Thymus (tissue), 14 donors: ENCODE data around the gene MED27. TPM values are rescaled to one million over a fixed set of nuclear protein-coding genes. Genes with fewer than 3 reads are reported as not detected.
A peak's percentile ranks its signal among the peaks of the same experiment; 100 is the strongest.

Experiments used
- DNase-seq, 9 donors: peaks; one replicate each; pipeline ENCODE4 v3.0.0-alpha.2; 2013; ENCODE audit warnings: low spot score in 9 of 9, low read depth in 6 of 9, missing footprints in 1 of 9
- H3K27ac ChIP-seq, 2 donors: one replicate each; pipeline ENCODE4 v1.5.1; 2013; ENCODE audit warnings: control low read depth in 1 of 2, low read depth in 1 of 2, low read length in 1 of 2, mild to moderate bottlenecking in 1 of 2, moderate library complexity in 1 of 2
- H3K27me3 ChIP-seq, 2 donors: one replicate each; pipeline ENCODE4 v1.5.1; 2013; ENCODE audit warnings: low read length in 1 of 2; ENCODE audit not compliant: control insufficient read depth in 2 of 2, insufficient read depth in 1 of 2
- H3K36me3 ChIP-seq, 2 donors: one replicate each; pipeline ENCODE4 v1.5.1; 2013; ENCODE audit warnings: low read length in 1 of 2, mild to moderate bottlenecking in 1 of 2, moderate library complexity in 1 of 2; ENCODE audit not compliant: control insufficient read depth in 2 of 2, insufficient read depth in 2 of 2
- H3K4me1 ChIP-seq, 2 donors: one replicate each; pipeline ENCODE4 v1.5.1; 2013; ENCODE audit warnings: low read length in 2 of 2; ENCODE audit not compliant: control insufficient read depth in 2 of 2, insufficient read depth in 2 of 2
- H3K4me3 ChIP-seq, 2 donors: one replicate each; pipeline ENCODE4 v1.5.1; 2013; ENCODE audit warnings: low read length in 2 of 2, control low read depth in 1 of 2, mild to moderate bottlenecking in 1 of 2
- H3K9me3 ChIP-seq, 2 donors: one replicate each; pipeline ENCODE4 v1.5.1; 2013; ENCODE audit warnings: low read length in 1 of 2, mild to moderate bottlenecking in 1 of 2; ENCODE audit not compliant: control insufficient read depth in 2 of 2, insufficient read depth in 1 of 2
- WGBS: extraction: QIAGEN DNeasy Blood & Tissue Kit; methylation state at CpG from one replicate; pipeline ENCODE4 v1.1.7; 2013; 5-methylcytosine and 5-hydroxymethylcytosine counted together
- long read RNA-seq, 10 donors: transcript quantifications; one replicate each; lab custom pipeline, GENCODE V29; 2026
- polyA plus RNA-seq: library from polyadenylated mRNA; stranded (reverse); fragments of 200-250 nt; gene quantifications from one replicate; pipeline ENCODE4 v1.2.3, GENCODE V29; 2013
- total RNA-seq: library from RNA; stranded (reverse); fragments of 120-200 nt; gene quantifications from one replicate; pipeline ENCODE4 v1.2.4, GENCODE V29; 2013
- donor health status: healthy.

The MED27 gene, protein sequence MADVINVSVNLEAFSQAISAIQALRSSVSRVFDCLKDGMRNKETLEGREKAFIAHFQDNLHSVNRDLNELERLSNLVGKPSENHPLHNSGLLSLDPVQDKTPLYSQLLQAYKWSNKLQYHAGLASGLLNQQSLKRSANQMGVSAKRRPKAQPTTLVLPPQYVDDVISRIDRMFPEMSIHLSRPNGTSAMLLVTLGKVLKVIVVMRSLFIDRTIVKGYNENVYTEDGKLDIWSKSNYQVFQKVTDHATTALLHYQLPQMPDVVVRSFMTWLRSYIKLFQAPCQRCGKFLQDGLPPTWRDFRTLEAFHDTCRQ
- total RNA-seq, result 31.0 TPM
- polyA plus RNA-seq, result 27.2 TPM
- long read RNA-seq, donor 1, partial matches to known transcripts, result 0 of 1 reads
- long read RNA-seq, donor 1, other reads (novel, unspliced or antisense), result 0 of 1 reads
- long read RNA-seq, donor 2, result 0 reads
- long read RNA-seq, donor 3, transcript MED27-201 (8 exons, 1,431 nt), result major isoform, 15 of 15 reads
- long read RNA-seq, donor 3, partial matches to known transcripts, result 0 of 15 reads
- long read RNA-seq, donor 3, other reads (novel, unspliced or antisense), result 0 of 15 reads
- long read RNA-seq, donor 4, partial matches to known transcripts, result 0 of 6 reads
- long read RNA-seq, donor 4, other reads (novel, unspliced or antisense), result 0 of 6 reads
- long read RNA-seq, donor 5, transcript MED27-201 (8 exons, 1,431 nt), result major isoform, 11 of 16 reads
- long read RNA-seq, donor 5, partial matches to known transcripts, result 0 of 16 reads
- long read RNA-seq, donor 5, other reads (novel, unspliced or antisense), result 5 of 16 reads
- long read RNA-seq, donor 6, transcript MED27-201 (8 exons, 1,431 nt), result major isoform, 14 of 14 reads
- long read RNA-seq, donor 6, partial matches to known transcripts, result 0 of 14 reads
- long read RNA-seq, donor 6, other reads (novel, unspliced or antisense), result 0 of 14 reads
- long read RNA-seq, donor 7, transcript MED27-201 (8 exons, 1,431 nt), result major isoform, 17 of 17 reads
- long read RNA-seq, donor 7, partial matches to known transcripts, result 0 of 17 reads
- long read RNA-seq, donor 7, other reads (novel, unspliced or antisense), result 0 of 17 reads
- long read RNA-seq, donor 8, partial matches to known transcripts, result 0 of 2 reads
- long read RNA-seq, donor 8, other reads (novel, unspliced or antisense), result 0 of 2 reads
- long read RNA-seq, donor 9, transcript MED27-201 (8 exons, 1,431 nt), result major isoform, 5 of 5 reads
- long read RNA-seq, donor 9, partial matches to known transcripts, result 0 of 5 reads
- long read RNA-seq, donor 9, other reads (novel, unspliced or antisense), result 0 of 5 reads
- long read RNA-seq, donor 10, transcript MED27-201 (8 exons, 1,431 nt), result major isoform, 11 of 12 reads
- long read RNA-seq, donor 10, partial matches to known transcripts, result 0 of 12 reads
- long read RNA-seq, donor 10, other reads (novel, unspliced or antisense), result 0 of 12 reads

- peak within 1 kb of the TSS in 1 of 2 donors; percentile 52 for H3K27ac ChIP-seq
- H3K4me1 ChIP-seq, result peaks cover 10 to 13% of the 10 kb centered on the region in 2 donors
- peaks cover 9 to 21% of the 10 kb centered on the region in 2 donors for H3K36me3 ChIP-seq
- DNase-seq, result peak; percentile 79 to 96 (median 92)
- under 1% methylated on average over 41 of the region's 41 CpGs for WGBS
- H3K27me3 ChIP-seq, result peaks cover 0 to 4% of the 10 kb centered on the region in 2 donors
- peak within 1 kb of the TSS; percentile 85 to 92 for H3K4me3 ChIP-seq
- H3K9me3 ChIP-seq, result peaks cover 0 to 1% of the 10 kb centered on the region in 2 donors
These were observed at the start of gene MED27 for GRCh38 chr9:132079391-132080091. MED27 (minus strand) TSS chr9:132079867; CDS start chr9:132079844, 23 bp downstream.

- 83% methylated on average over 15 of the region's 15 CpGs for WGBS
- Histone ChIP-seq H3K4me3 (no peak overlapping the region), H3K36me3 (no peaks in the 10 kb centered on the region), H3K27ac (no peak overlapping the region), H3K4me1 (no peaks in the 10 kb centered on the region), H3K27me3 (peaks cover 8 to 56% of the 10 kb centered on the region in 2 donors), H3K9me3 (peaks cover 0 to 2% of the 10 kb centered on the region in 2 donors)
- no peak for DNase-seq
These were observed 48.3 kb upstream of the MED27 start for GRCh38 chr9:132127888-132128534.

DNA sequence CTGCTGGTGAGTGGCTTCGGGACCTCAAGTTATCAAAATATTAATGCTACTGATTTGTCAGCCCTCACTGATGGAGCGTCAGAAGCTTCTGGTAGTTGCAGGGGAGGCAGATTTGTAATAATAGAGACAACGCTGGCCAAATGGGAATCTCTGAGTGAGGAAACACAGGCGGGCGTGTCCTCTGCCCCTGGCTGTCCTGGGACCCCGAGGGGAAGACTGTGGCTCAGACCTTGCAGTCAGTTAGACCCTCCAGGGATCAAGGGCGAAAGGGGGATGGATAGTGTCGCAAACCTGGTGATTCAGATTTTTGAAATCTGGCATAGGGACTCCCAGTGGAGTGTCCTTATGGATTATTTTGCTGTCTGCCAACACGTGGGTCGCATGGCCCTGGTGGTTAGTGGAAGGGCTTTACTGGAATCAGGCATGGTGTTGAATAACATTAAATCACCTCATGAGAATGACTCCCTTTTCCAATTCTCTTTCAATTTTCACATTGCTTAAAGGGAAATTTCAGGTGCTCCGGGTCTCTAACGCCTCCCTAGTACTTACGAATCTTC is 47.1 kb upstream of the MED27 start:
- H3K27me3 ChIP-seq, result peaks cover 8 to 55% of the 10 kb centered on the region in 2 donors
- H3K4me3 ChIP-seq, result no peak overlapping the region
- WGBS, result 74% methylated on average over 13 of the region's 13 CpGs
- H3K36me3 ChIP-seq, result no peaks in the 10 kb centered on the region
- H3K9me3 ChIP-seq, result peaks cover 0 to 2% of the 10 kb centered on the region in 2 donors
- DNase-seq, result no peak
- H3K4me1 ChIP-seq, result no peaks in the 10 kb centered on the region
- no peak overlapping the region for H3K27ac ChIP-seq

DNA sequence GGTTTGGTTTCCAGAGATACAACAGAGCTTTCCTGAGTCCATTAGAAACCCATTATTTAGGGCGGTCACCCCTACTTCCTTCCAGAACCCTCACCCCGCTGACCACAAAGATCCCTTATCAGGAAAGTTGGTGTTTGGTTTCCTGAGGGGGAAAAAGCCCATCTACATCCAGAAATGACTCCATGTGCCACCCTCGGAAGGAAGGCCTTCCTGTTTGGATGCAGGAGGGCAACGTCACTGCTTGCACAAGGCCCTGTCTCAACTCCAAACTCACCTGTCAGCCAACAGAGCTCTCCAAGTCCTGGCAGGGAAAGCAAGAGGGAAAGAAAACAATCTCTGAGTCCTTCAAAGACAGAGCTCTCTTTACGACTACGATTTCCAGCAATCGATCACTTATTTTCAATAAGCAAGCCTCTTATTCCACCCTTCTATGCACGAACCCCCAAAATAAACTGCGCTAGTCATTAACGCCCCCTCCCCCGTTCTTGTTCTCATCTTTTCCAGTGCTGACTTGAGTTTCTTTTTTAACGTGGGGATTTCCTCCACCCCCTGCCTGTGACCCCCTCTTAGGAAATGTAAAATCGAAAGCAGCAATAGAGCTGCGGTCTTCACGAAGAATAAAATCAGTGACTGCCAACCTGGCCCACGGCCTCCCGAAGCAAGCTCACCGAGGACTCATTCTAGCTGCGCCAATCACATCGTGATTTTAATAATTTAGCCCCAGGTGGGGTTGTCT is 46.4 kb upstream of the MED27 start:
- no peak for DNase-seq
- Histone ChIP-seq H3K36me3 (no peaks in the 10 kb centered on the region), H3K27ac (no peak overlapping the region), H3K27me3 (peaks cover 8 to 56% of the 10 kb centered on the region in 2 donors), H3K4me1 (no peaks in the 10 kb centered on the region), H3K9me3 (peaks cover 0 to 2% of the 10 kb centered on the region in 2 donors), H3K4me3 (no peak overlapping the region)
- WGBS, result 41% methylated on average over 20 of the region's 20 CpGs

DNA sequence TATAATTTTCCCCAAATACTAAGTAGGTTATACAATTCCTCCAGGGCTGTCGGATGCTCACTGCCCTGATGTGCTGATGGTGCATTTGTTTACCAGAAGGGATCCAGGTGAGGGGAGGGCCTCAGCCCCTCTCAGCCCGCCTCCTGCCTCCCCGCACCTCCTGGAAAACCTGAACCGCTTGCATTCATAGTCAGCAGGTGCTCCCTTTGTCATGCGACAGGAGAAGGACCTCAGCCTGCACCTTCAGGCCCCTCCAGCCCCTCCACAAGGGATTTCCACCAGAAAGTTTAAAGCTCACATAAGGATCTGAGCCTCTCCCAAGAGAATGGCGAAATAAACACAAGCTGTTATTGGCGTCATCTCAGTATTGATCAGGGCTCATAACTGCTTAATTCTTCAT is 45.7 kb upstream of the MED27 start:
- DNase-seq, result no peak
- 34% methylated on average over 7 of the region's 7 CpGs for WGBS
- Histone ChIP-seq H3K36me3 (no peaks in the 10 kb centered on the region), H3K27ac (no peak overlapping the region), H3K9me3 (peaks cover 0 to 2% of the 10 kb centered on the region in 2 donors), H3K4me3 (no peak overlapping the region), H3K4me1 (no peaks in the 10 kb centered on the region), H3K27me3 (peaks cover 8 to 57% of the 10 kb centered on the region in 2 donors)

- Histone ChIP-seq H3K36me3 (no peaks in the 10 kb centered on the region), H3K4me1 (no peaks in the 10 kb centered on the region), H3K4me3 (no peak overlapping the region), H3K9me3 (peaks cover 0 to 2% of the 10 kb centered on the region in 2 donors), H3K27ac (no peak overlapping the region), H3K27me3 (peaks cover 8 to 58% of the 10 kb centered on the region in 2 donors)
- DNase-seq, result no peak
- 46% methylated on average over 6 of the region's 6 CpGs for WGBS
These were observed 45.1 kb upstream of the MED27 start for GRCh38 chr9:132124800-132125199.

DNA sequence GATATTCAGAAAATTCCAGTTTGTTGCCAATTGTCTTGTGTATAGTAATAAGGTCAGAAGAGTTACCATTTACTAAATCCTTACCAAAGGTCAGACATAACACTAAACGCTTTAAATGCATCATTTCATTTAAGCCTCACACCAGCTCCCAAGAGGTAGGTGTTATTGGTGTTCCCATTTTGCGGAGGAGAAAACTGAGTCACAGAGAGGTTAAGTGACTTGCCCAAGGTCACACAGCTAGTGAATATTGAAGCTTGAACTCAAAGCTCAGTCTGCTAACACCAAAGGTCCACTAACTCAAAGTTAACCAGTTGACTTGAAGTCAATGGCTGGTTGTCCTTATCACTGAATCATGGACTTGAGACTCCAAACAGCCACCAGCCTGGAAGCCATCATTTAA is 41.4 kb upstream of the MED27 start:
- Histone ChIP-seq H3K4me1 (no peaks in the 10 kb centered on the region), H3K4me3 (no peak overlapping the region), H3K27me3 (peaks cover 5 to 32% of the 10 kb centered on the region in 2 donors), H3K36me3 (no peaks in the 10 kb centered on the region), H3K9me3 (peaks cover 0 to 2% of the 10 kb centered on the region in 2 donors), H3K27ac (no peak overlapping the region)
- 96% methylated on average over 2 of the region's 2 CpGs for WGBS
- no peak for DNase-seq
